Lower lobe of right lung (tissue), 2 donors: ENCODE measurements around the gene DLG5. TPM values are rescaled to one million over a fixed set of nuclear protein-coding genes. Genes with fewer than 3 reads are reported as not detected.
"Not testable (repeated sequence)": the region's sequence is repeated elsewhere in the genome, so short reads cannot be mapped to it uniquely, and the experiment has no call there.

Experiments used
- ATAC-seq, 2 donors: fragments of 200-7000 bp; cut with Tn5 transposase; one replicate each; pipeline ENCODE4 v1.9.1; 2020 to 2022; ENCODE audit warnings: mild to moderate bottlenecking in 2 of 2, moderate library complexity in 2 of 2
- DNase-seq: peaks from one replicate; pipeline ENCODE4 v3.0.0-alpha.2; 2020
- H3K27ac ChIP-seq: fragments of 200-600 bp; one replicate; pipeline ENCODE4 v1.8.0; 2022
- H3K27me3 ChIP-seq: fragments of 200-600 bp; one replicate; pipeline ENCODE4 v1.8.0; 2022; ENCODE audit warnings: low read depth
- H3K36me3 ChIP-seq: fragments of 200-600 bp; one replicate; pipeline ENCODE4 v1.8.0; 2022; ENCODE audit warnings: mild to moderate bottlenecking
- H3K4me1 ChIP-seq: fragments of 200-600 bp; one replicate; pipeline ENCODE4 v1.8.0; 2022
- H3K4me3 ChIP-seq: fragments of 200-600 bp; one replicate; pipeline ENCODE4 v1.8.0; 2022; ENCODE audit warnings: mild to moderate bottlenecking
- H3K9me3 ChIP-seq: fragments of 200-600 bp; one replicate; pipeline ENCODE4 v1.8.0; 2022
- intact Hi-C: fragments of 100-400 bp; cut with DNase I; formaldehyde crosslinking; loops from one replicate; pipeline ENCODE4 v1.11.0; 2022
- total RNA-seq: library from RNA; stranded (reverse); fragmentation: NEBNext Ultra II Directional; extraction: Animal tissue kit (Norgen Biotek cat#: 25700); gene quantifications from one replicate; pipeline ENCODE4 v1.2.1, GENCODE V29; 2021
- TF ChIP-seq, protein P1 (sequence below): fragments of 200-600 bp; IDR thresholded peaks from one replicate; pipeline ENCODE4 v1.8.0; 2022; ENCODE audit warnings: antibody characterized with exemption, mild to moderate bottlenecking
- donor health status: DM: no; HTN: yes; CAD: no; lungs with severe emphysema.

DLG5 gene
- total RNA-seq, 1 donor from 2014 or later = 18.7 TPM

- Histone ChIP-seq H3K4me1 (no peaks in the 10 kb centered on the region), H3K36me3 (no peaks in the 10 kb centered on the region), H3K27me3 (no peaks in the 10 kb centered on the region), H3K27ac (no peak overlapping the region), H3K4me3 (no peak overlapping the region), H3K9me3 (peaks cover 9% of the 10 kb centered on the region)
- no peak for ATAC-seq
- intact Hi-C loops = no loop called here
- TF ChIP-seq, protein P1, sequence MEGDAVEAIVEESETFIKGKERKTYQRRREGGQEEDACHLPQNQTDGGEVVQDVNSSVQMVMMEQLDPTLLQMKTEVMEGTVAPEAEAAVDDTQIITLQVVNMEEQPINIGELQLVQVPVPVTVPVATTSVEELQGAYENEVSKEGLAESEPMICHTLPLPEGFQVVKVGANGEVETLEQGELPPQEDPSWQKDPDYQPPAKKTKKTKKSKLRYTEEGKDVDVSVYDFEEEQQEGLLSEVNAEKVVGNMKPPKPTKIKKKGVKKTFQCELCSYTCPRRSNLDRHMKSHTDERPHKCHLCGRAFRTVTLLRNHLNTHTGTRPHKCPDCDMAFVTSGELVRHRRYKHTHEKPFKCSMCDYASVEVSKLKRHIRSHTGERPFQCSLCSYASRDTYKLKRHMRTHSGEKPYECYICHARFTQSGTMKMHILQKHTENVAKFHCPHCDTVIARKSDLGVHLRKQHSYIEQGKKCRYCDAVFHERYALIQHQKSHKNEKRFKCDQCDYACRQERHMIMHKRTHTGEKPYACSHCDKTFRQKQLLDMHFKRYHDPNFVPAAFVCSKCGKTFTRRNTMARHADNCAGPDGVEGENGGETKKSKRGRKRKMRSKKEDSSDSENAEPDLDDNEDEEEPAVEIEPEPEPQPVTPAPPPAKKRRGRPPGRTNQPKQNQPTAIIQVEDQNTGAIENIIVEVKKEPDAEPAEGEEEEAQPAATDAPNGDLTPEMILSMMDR = no peak
- no peak for DNase-seq
These were observed 151.6 kb downstream of the DLG5 start for GRCh38 chr10:77774940-77775391.

DNA sequence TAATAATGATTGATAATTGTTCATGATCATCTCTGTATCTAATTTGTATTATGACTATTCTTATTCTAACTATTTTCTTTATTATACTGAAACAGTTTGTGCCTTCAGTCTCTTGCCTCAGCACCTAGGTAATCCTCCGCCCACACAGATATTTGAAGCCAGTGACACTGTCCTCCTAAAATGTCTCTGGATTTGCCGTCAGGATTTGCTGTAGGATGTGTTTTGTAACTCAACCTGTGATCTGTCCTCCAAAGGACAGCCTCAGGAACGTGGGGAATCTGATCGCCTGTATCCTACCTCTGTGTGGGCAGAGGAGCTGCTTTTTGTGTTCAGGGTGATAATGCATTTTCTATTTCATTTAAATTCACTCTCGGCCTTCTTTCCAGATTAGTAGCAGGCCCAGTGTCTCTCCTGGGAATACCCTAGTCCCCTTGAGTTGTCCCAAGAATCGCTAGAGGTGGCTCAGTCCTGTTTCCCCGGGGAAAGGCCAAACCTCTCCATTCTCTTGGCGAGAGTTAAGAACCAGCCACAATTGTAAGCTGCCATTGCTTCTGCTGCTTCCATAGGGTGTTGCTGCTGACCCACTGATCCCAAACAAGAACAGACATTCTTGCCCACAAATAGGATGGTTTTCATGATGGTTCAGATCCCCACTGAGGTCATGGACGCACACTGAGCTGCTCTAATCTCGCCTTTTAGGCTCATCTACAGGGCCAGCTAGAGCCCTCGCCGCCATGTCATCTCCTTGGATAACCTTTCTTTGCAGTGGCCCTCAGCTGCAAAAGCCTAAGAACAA is 152.7 kb downstream of the DLG5 start:
- H3K4me1 ChIP-seq = no peaks in the 10 kb centered on the region
- H3K27me3 ChIP-seq = no peaks in the 10 kb centered on the region
- TF ChIP-seq, protein P1 = no peak
- H3K27ac ChIP-seq = no peak overlapping the region
- DNase-seq = no peak
- H3K9me3 ChIP-seq = peaks cover 9% of the 10 kb centered on the region
- no peak for ATAC-seq
- intact Hi-C loops = no loop called here
- no peak overlapping the region for H3K4me3 ChIP-seq
- no peaks in the 10 kb centered on the region for H3K36me3 ChIP-seq

DNA sequence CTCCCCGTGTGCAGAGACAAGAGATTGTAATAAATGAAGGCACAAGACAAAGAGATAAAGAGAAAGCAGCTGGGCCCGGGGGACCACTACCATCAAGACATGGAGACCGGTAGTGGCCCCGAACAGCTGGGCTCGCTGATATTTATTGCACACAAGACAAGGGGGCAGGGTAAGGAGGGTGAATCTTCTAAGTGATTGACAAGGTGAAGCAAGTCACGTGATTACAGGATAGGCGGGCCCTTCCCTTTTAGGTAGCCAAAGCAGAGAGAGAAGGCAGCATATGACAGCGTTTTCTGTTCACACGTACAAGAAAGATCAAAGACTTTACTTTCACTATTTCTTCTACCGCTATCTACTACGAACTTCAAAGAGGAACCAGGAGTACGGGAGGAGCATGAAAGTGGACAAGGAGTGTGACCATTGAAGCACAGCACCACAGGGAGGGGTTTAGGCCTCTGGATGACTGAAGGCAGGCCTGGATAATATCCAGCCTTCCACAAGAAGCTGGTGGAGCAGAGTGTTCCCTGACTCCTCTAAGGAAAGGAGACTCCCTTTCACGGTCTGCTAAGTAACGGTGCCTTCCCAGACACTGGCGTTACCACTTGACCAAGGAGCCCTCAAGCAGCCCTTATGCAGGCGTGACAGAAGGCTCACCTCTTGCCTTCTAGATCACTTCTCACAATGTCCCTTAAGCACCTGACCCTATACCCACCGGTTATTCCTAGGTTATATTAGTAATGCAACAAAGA is 153.5 kb downstream of the DLG5 start:
- DNase-seq, H3K4me3 ChIP-seq, H3K36me3 ChIP-seq, H3K27ac ChIP-seq, ATAC-seq, H3K4me1 ChIP-seq, H3K27me3 ChIP-seq, intact Hi-C loops, H3K9me3 ChIP-seq: not testable (repeated sequence)

DNA sequence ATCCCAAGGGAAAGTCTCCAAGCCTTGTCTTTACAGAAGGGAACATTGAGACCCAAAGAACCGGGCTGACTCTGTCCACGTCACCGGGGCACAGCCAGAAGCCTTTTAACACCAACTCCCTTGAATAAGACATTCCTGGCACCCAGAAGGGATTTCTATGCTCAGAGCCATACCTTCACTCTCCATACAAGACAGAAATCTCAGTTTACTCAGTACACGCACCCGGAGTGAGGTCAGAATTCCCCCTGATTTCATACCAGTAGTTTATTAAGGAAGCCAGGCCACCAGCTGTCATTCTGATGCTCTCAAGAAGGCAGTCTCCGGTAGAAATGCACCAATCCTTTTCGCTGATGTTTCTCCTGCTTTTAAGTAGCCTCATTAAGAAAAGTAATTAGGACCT is 154.7 kb downstream of the DLG5 start:
- H3K4me3 ChIP-seq = no peak overlapping the region
- no peaks in the 10 kb centered on the region for H3K27me3 ChIP-seq
- intact Hi-C loops = no loop called here
- no peak for DNase-seq
- peaks cover 5% of the 10 kb centered on the region for H3K9me3 ChIP-seq
- no peaks in the 10 kb centered on the region for H3K4me1 ChIP-seq
- no peak overlapping the region for H3K27ac ChIP-seq
- TF ChIP-seq, protein P1 = no peak
- ATAC-seq = no peak
- H3K36me3 ChIP-seq = no peaks in the 10 kb centered on the region

DNA sequence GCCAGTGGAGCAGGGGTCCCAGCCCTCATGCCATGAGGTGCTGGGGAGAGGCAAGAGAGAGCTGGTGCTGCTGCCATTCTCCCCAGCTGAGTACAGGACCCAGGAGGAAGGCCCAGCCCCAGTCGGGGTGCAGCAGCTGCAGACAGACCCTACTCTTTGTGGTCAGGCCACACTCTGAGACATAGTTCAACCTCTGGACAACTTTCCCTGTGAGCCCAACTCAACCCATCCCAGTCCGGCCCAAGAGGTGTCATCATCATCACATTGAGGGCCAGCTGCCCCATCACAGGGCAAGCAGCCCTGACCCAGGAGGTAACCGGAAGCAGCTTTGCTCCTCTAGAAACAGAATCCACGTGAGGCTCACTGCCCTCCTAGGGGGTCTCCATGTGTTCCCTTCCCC is 155.1 kb downstream of the DLG5 start:
- Histone ChIP-seq H3K27ac (no peak overlapping the region), H3K36me3 (no peaks in the 10 kb centered on the region), H3K9me3 (peaks cover under 1% of the 10 kb centered on the region), H3K4me3 (no peak overlapping the region), H3K27me3 (no peaks in the 10 kb centered on the region), H3K4me1 (no peaks in the 10 kb centered on the region)
- ATAC-seq = no peak
- intact Hi-C loops = no loop called here
- no peak for DNase-seq
- TF ChIP-seq, protein P1 = no peak

GRCh38 chr10:77770868-77771175 is 155.7 kb downstream of the DLG5 start:
- no peak for ATAC-seq
- H3K4me3 ChIP-seq = no peak overlapping the region
- no peaks in the 10 kb centered on the region for H3K9me3 ChIP-seq
- no peak for DNase-seq
- no peaks in the 10 kb centered on the region for H3K4me1 ChIP-seq
- no peaks in the 10 kb centered on the region for H3K27me3 ChIP-seq
- no peaks in the 10 kb centered on the region for H3K36me3 ChIP-seq
- TF ChIP-seq, protein P1 = no peak
- H3K27ac ChIP-seq = no peak overlapping the region
- intact Hi-C loops = no loop called here
